ENCODE results near the gene GPAM.

GRCh38 chr10:112230325-112230988 is 46.9 kb upstream of the GPAM start:
- TF ChIP-seq CTCF (IDR thresholded peaks at IDR 0.05) (no peak), POLR2A (IDR thresholded peaks at IDR 0.05) (no peak)
